Measurements from ENCODE around the gene KRTAP5-8. TPM values are rescaled to one million over a fixed set of nuclear protein-coding genes. Genes with fewer than 3 reads are reported as not detected.
"Not testable (repeated sequence)": the region's sequence is repeated elsewhere in the genome, so short reads cannot be mapped to it uniquely, and the experiment has no call there.

The KRTAP5-8 gene
- total and polyA plus RNA-seq, 2 experiments from 2014 or later = not detected

DNA sequence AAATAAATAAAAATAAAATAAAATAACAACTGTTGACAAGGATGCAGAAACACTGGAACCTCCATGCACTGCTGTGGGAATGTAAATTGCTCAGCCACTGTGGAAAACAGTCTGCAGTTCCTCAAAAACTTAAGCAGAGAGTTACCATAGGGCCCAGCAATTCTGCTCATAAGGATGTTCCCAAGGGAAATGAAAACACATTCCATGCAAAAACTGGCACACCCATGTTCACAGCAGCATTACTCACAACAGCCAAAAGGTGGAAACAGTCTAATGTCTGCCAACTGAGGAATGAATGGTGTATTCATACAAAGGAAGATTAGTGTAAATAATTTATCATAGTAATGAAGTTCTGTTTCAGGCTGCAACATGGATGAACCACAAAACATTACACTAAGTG, 24.3 kb downstream of the KRTAP5-8 start:
- DNase-seq (ENCODE audit: low read depth in 1 of 2, low spot score in 1 of 2) = peak in 1 of 2 donors; percentile 4
- no peaks in the 10 kb centered on the region for H3K27me3 ChIP-seq
- TF ChIP-seq, protein P1, sequence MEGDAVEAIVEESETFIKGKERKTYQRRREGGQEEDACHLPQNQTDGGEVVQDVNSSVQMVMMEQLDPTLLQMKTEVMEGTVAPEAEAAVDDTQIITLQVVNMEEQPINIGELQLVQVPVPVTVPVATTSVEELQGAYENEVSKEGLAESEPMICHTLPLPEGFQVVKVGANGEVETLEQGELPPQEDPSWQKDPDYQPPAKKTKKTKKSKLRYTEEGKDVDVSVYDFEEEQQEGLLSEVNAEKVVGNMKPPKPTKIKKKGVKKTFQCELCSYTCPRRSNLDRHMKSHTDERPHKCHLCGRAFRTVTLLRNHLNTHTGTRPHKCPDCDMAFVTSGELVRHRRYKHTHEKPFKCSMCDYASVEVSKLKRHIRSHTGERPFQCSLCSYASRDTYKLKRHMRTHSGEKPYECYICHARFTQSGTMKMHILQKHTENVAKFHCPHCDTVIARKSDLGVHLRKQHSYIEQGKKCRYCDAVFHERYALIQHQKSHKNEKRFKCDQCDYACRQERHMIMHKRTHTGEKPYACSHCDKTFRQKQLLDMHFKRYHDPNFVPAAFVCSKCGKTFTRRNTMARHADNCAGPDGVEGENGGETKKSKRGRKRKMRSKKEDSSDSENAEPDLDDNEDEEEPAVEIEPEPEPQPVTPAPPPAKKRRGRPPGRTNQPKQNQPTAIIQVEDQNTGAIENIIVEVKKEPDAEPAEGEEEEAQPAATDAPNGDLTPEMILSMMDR (IDR thresholded peaks at IDR 0.05; ENCODE audit: low read depth, low read length) = no peak
- H3K4me1 ChIP-seq (ENCODE audit: low read depth) = no peaks in the 10 kb centered on the region
- H3K4me3 ChIP-seq = no peak overlapping the region
- no peaks in the 10 kb centered on the region for H3K36me3 ChIP-seq
- no peak overlapping the region for H3K27ac ChIP-seq
- no peaks in the 10 kb centered on the region for H3K9me3 ChIP-seq (ENCODE audit: low read depth)

DNA sequence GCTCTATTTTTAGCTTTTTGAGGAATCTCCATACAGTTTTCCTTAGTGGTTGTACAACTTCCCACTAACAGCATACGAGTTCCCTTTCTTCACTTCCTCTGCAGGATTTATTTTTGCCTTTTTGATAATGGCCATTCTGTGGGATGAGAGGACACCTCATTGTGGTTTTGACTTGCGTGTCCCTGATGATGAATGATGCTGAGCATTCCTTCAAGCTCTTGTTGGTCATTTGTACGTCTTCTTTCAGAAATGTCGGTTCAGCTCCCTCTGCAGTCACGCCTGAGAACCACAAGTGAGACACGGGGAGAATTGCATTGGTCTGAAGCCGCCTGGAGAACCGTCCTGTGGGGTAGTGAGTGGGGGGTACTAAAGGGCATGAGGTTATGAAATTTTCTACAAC, 25.6 kb downstream of the KRTAP5-8 start:
- no peaks in the 10 kb centered on the region for H3K27me3 ChIP-seq
- H3K9me3 ChIP-seq (ENCODE audit: low read depth) = no peaks in the 10 kb centered on the region
- TF ChIP-seq, protein P1 (IDR thresholded peaks at IDR 0.05; ENCODE audit: low read depth, low read length) = peak; percentile 57
- H3K4me1 ChIP-seq (ENCODE audit: low read depth) = no peaks in the 10 kb centered on the region
- no peaks in the 10 kb centered on the region for H3K36me3 ChIP-seq
- peak; percentile 62 to 63 for DNase-seq (ENCODE audit: low read depth in 1 of 2, low spot score in 1 of 2)
- H3K4me3 ChIP-seq = no peak overlapping the region
- H3K27ac ChIP-seq = no peak overlapping the region

DNA sequence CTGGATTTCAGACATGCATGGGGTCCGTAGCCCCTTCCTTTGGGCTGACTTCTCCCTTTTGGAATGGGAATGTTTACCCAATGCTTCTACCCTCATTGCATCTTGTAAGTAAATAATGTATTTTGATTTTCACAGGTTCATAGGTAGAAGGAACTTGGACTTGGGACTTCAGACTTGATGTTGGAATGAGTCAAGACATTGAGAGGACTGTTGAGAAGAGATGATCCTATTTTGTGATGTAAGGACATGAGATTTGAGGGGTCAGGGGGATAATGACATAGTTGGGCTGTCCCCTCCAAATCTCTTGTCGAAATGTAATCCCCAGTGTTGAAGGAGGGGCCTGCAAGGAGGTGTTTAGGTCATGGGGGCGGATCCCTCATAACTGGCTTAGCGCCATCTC, 26.6 kb downstream of the KRTAP5-8 start:
- H3K4me1 ChIP-seq (ENCODE audit: low read depth) = no peaks in the 10 kb centered on the region
- H3K27me3 ChIP-seq = no peaks in the 10 kb centered on the region
- no peak for DNase-seq (ENCODE audit: low read depth in 1 of 2, low spot score in 1 of 2)
- no peak overlapping the region for H3K27ac ChIP-seq
- H3K4me3 ChIP-seq = no peak overlapping the region
- TF ChIP-seq, protein P1 (IDR thresholded peaks at IDR 0.05; ENCODE audit: low read depth, low read length) = no peak
- H3K9me3 ChIP-seq (ENCODE audit: low read depth) = no peaks in the 10 kb centered on the region
- no peaks in the 10 kb centered on the region for H3K36me3 ChIP-seq

DNA sequence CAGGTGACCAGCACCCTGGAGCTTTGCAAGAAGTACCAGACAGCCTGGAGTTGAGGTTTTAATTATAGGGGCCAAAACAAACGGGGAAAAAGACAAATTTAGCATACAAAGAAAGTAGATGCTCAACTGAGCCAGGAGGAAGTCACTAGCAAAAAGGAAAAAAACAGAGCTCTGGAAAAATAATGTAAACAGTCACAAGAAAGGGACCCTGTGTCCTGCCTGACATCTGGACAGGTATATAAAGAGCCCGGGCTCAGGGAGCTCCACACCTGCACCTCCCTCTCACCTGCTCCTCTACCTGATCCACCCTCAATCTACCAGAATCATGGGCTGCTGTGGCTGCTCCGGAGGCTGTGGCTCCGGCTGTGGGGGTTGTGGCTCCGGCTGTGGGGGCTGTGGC, 27.4 kb downstream of the KRTAP5-8 start, which contains the start of gene KRTAP5-10:
KRTAP5-10 (plus strand) TSS at position 301 of the 400 bp plus-strand sequence; CDS start at position 326, 25 bp downstream.
- H3K27ac ChIP-seq = no peak within 1 kb of the TSS
- H3K27me3 ChIP-seq = no peaks in the 10 kb centered on the region
- H3K4me1 ChIP-seq (ENCODE audit: low read depth) = no peaks in the 10 kb centered on the region
- H3K36me3 ChIP-seq = no peaks in the 10 kb centered on the region
- H3K4me3 ChIP-seq = no peak within 1 kb of the TSS
- TF ChIP-seq, protein P1 (IDR thresholded peaks at IDR 0.05; ENCODE audit: low read depth, low read length) = no peak
- DNase-seq (ENCODE audit: low read depth in 1 of 2, low spot score in 1 of 2) = no peak
- no peaks in the 10 kb centered on the region for H3K9me3 ChIP-seq (ENCODE audit: low read depth)

DNA sequence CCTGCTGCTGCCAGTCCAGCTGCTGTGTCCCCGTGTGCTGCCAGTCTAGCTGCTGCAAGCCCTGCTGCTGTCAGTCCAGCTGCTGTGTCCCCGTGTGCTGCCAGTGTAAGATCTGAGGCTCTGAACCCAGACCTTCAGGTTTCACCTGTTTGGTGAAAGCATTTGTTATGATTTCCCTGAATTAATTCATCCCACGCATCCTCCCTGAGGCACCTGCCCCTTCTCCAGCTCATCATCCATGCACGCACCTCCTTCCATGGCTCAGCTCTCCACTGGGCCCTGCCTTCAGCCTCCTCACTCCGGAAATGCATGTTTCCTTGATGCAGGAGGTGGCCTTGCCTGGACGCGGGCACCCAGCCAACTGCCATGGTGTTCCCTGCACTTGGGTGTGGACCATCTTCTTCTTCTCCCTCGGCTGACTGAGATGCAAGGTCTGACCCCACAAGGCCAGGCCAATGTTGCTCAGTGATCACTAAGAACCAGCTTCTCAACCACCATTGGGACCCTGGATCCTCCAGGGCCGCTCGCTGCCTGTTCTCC, 28.3 kb downstream of the KRTAP5-8 start:
- H3K27ac ChIP-seq = no peak overlapping the region
- H3K27me3 ChIP-seq = no peaks in the 10 kb centered on the region
- no peak for DNase-seq (ENCODE audit: low read depth in 1 of 2, low spot score in 1 of 2)
- H3K9me3 ChIP-seq (ENCODE audit: low read depth) = no peaks in the 10 kb centered on the region
- H3K36me3 ChIP-seq = no peaks in the 10 kb centered on the region
- no peaks in the 10 kb centered on the region for H3K4me1 ChIP-seq (ENCODE audit: low read depth)
- TF ChIP-seq, protein P1 (IDR thresholded peaks at IDR 0.05; ENCODE audit: low read depth, low read length) = no peak
- H3K4me3 ChIP-seq = no peak overlapping the region

DNA sequence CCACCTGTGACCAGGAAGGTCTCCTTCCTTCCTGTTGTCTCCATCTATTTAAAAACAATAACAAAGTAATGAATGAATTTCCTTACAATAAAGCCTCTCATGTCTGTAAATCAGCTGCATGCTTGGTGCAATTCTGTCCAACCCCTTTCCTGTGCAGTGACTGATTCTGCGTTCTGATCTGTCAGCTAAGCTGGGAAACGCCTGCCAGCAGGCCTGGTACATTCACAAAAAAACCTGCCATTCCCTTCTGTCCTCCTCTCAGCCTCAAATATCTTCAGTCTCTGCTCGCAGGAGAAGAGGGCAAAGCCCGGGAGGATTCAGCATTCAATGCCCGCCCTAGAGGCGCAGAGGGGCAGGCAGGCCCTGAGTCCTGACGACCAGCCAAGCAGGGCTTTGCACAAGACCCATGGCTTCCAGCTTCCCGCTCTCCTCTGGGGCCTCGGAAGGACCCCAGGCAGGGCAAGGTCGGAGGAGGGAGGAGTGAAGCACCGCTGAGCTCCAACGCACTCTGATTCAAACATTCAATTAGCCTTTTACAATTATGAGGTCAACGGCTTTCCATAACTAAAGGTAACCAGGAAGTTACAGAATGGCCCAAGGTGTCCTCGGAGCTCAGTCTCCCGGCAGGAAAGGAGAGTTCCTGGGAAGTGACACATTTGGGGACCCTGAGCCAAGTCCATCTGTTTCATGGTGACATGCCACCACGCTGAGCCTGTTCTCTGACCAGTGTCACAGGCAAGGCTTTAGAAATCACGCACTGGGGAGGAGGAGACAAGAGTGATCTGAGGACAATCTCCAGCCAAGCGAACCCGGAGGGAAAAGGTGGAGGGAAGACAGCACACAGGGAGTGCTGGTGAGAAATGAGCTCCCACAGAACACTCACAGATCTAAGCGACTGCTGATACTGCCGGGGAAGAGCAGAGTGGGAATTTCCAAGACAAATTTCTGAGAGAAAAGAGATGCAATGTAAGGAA, 29.1 kb downstream of the KRTAP5-8 start:
- not testable (repeated sequence) for DNase-seq (ENCODE audit: low read depth in 1 of 2, low spot score in 1 of 2); H3K27me3 ChIP-seq; H3K36me3 ChIP-seq; H3K27ac ChIP-seq; H3K9me3 ChIP-seq (ENCODE audit: low read depth); H3K4me1 ChIP-seq (ENCODE audit: low read depth); H3K4me3 ChIP-seq

DNA sequence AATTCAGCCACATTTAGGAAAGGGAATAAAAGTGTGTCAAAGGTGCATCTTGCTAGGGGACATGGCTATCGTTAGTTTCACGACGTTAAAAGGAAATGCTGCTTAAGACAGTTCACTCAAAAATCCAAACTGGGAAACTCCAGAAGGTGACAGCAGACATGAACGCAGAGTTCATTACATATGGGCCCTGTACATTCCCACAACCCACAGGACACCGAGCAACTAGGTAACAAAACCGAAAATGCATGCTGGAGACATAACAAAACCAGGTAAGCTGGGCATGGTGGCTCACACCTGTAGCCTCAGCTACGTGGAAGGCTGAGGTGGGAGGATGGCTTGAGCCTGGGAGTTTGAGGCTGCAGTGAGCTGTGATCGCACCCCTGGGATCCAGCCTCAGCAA, 29.8 kb downstream of the KRTAP5-8 start:
- not testable (repeated sequence) for H3K4me1 ChIP-seq (ENCODE audit: low read depth); H3K27me3 ChIP-seq

More for the DNA sequence above, 29.8 kb downstream of the KRTAP5-8 start:
- not testable (repeated sequence) for H3K36me3 ChIP-seq; DNase-seq (ENCODE audit: low read depth in 1 of 2, low spot score in 1 of 2); H3K27ac ChIP-seq; H3K4me3 ChIP-seq; H3K9me3 ChIP-seq (ENCODE audit: low read depth)
